Astrocyte of the hippocampus (primary cell): ENCODE measurements around the gene CORO2B.

Experiments used
- DNase-seq: peaks from one replicate; pipeline ENCODE4 v3.0.0; 2011; ENCODE audit warnings: low read depth, low spot score

Gene CORO2B

DNA sequence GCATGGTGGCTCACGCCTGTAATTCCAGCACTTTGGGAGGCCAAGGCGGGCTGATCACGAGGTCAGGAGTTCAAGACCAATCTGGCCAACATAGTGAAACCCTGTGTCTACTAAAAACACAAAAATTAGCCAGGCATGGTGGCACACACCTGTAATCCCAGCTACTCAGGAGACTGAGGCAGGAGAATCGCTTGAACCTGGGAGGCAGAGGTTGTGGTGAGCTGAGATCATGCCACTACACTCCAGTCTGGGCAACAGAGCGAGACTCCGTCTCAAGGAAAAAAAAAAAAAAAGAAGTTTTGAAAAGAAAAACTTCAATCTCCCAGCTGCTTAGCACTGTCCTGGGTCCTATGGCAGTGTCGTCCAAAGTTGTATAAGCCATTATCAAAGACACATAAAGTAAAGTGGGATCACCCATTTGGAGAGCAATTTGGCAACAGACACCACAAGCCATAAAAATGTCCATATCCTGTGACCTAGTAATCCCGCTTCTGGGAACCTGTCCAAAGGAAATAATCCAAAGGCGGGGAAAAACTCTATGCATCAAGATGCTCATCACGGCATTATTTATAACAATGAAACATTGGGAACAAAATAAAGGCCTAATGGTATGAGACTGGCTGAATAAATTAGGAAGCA, 26.2 kb downstream of the CORO2B start:
- DNase-seq: peak; percentile 87

DNA sequence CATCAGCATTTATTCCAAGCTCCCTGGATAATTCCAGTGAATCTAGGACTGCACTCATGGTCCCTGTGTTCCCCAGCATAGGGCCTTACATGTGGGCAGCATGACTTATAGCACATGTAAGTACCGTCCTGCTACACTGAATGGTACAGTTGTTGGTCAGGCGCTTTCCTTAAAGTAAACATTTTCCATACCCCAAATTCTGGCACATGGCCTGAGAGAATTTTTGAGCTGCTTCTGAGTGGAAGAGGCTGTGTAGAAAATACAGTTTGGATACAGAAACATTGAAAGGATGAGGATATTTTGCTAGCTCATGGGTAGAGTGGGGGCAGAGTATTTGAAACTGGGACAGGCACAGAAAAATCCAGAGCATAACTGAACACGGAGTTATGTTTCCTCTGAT, 27.6 kb downstream of the CORO2B start:
- DNase-seq: no peak

DNA sequence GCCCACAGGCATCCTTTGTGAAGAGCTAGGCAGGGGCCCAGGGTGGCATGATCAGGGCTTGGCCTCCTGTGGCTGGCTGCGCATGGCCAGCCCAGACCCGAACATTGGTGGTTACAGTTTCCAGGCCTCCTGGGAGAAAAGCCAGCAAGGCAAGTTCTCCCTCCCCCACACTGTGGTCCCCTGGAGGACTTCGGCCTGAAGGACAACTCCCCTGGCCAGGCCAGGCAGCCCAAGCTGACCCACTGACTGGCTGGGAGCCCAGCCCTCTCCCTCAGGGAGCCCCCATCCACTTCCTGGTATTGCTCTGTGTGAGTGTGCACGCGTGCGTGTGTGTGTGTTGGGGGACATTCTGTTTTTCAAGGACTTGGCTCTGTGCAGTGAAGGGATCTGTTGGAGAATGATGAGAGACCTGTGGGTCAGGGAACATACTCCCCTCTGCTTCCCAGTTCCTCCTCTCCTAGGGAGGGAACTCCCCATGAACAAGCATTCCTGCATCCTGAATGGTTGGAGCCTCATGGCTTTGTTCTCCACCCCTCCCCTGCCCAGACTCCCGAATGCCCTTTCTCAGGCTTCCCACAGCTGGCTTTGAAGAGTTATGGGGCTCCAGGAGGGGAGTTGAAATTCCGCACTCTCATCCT, 29.5 kb downstream of the CORO2B start:
- peak; percentile 77 for DNase-seq

DNA sequence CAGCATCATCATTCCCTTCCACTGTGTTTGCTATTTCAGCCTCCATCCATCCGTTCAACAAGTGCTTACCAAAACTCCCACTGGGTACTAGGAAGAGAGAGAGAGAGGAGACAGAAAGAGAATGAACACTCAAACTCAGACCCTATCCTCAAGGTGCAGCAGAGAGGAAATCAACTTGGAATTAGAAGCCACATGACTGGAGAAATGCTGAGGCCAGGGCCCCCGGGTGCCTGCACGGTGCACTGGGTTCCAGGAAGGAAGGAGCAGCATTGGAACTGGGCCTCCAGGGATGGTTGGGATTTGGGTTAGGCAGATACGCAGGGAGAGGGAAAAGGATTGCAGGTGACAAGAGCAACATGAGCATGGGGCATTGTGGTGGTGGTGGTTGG, 30.0 kb downstream of the CORO2B start:
- DNase-seq: no peak

DNA sequence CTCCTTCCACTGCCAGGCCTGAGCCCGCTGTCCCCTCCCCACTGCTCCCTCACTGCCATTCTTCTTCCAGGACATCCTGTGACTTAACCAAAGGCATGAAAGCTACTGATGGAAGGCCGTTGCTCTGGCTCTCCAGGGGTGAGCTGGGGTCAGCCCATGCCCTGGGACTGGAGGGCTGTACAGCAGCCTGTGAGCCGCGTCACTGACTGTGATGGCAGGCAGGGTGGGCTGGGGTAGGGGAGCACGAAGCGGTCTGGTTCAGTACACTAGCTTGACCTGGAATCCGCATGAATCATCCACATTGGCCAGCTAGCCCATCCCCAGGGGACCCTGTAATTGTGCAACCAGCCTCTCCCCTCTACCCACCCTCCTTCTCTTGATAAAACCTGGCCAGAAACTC, 30.8 kb downstream of the CORO2B start:
- no peak for DNase-seq

DNA sequence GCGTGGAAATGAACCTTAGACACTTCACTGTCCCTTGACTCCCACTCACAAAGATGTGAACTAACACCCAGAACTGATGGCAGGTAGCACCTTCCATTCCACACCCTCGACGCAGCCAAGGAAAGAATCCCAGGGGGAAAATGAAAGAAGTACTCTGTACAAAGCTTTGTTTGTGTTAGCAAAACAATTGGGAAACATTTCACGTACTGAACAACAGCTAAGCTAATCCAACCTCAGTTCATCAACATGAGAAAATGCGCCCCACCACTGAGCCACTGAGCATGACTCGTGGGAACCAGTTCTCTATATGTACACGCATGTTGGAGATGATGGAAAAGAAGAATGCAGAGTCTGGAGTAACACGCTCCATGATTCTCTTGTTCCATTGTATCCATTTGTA, 32.0 kb downstream of the CORO2B start:
- peak; percentile 48 for DNase-seq

DNA sequence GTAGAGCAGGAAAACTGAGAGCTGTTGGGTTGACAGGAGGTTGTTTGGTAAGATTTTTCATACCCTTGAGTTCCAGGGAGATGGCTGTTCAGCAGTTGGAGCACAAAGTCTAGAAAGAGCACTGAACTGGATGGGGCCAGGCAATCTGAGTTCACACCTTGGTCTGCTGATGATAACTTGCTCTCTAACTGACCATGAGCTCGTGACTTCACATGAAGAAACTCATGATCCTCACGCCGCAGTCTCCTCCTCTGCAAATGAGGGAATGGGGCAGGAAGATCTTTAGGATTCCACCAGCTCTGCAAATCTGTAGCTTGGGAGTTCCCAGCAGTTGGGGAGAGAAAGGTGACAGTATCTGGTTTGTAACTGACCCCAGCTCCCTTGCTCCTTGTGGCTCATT, 33.7 kb downstream of the CORO2B start:
- DNase-seq: no peak

DNA sequence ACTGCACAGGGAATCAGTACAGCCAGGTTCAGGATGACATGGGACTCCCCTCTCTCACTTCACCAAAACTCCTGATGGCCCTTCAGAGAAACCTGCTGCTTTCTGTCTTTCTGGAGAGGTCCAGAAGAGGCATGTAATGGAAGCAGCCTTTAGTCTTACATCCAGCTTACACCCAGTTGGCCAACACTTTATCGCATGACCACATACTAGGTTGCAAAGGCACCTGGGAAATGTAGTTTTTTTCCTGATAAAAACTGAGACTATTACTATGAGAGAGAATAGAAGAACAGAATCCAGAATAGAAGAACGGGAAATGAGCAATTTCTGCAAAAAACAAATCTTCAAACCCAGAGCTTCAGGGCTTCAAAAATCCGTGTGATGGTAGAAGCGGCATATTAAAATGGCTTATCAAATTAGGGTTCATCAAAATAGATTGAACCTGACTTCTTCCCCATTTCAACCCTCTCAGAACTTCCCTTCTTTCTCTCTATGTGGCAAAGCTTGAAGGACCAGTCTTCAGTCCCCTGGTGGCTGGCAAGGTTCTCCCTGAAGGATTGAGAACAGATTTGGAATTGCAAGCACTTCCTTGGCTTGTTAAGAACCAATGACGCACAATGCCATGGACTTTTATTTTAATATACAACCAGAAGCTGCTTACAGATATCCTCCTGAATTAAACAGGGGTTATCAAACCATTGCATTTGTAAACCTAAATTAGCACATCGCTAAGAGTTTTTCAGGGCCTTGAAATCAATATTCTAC, 34.4 kb downstream of the CORO2B start:
- no peak for DNase-seq

DNA sequence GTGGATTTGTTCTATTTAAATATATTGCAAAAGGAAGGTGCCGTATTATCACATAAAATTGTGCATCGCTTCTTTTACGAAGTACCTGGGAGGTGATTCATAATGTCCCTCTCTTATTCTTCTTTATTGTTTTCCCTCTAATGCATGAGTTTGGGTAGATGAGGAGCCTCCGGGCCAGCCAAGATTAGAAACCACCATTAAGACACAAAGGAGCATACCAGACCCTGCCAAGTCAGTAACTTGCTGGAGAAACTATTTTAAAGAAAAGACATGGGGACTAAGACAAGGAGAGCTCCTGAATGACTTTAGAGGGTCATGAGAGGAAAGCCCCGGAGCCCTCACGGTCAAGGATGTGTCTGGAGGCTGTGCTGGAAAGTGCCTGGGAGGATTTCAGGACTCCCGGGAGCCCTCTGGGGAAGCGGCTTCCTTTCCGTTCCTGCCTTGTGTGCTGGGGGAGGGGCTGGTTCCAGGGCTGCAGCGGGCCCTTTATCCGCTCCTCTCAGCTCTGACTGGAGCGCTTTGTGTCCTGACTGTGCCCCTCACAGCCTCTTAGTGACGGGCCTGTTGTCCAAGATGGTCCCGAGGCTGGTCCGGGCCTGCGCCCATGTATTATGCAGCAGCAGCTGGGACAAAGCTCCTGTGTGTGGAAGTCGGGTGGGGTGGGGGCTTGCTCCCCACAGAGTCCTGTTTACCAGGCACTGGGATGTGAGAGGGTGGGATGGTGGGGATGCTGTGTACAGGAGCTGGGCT, 35.7 kb downstream of the CORO2B start:
- peak; percentile 72 for DNase-seq

DNA sequence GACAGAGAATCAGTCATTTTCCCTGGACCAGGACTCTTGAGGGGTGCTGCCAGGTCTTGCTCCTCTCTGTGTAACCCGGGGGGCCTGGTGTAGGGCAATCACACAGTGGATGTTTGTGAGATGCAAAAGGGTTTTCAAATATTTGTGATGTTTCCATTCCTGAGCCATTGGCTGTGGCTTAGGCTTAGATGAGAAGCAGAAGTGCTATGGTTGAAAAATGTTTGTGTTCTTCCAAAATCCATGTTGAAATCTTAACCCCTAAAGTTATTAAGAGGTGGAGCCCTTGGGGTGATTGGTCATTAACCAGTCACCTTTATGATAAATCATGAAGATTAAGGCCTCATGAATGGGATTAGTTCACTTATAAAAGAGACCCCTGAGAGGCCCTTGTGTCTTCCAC, 36.5 kb downstream of the CORO2B start:
- no peak for DNase-seq

DNA sequence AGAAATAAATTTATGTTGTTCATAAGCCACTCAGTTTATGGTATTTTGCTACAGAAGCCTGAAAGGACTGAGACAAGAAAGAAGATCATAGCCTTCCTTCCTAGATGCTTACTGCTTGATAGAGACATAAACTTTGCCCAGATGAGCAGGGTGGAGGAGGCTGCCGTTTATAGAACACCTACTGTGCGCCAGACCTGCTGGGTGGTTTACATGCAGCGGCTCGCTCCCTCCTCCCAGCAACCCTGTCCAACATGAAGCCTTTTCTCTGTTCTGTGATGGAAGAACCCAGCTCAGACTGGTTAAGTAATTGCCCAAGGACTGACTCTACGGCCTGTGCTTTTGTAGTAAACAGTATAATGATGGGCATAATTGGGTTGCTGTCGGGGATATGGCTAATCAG, 37.0 kb downstream of the CORO2B start:
- DNase-seq: no peak

DNA sequence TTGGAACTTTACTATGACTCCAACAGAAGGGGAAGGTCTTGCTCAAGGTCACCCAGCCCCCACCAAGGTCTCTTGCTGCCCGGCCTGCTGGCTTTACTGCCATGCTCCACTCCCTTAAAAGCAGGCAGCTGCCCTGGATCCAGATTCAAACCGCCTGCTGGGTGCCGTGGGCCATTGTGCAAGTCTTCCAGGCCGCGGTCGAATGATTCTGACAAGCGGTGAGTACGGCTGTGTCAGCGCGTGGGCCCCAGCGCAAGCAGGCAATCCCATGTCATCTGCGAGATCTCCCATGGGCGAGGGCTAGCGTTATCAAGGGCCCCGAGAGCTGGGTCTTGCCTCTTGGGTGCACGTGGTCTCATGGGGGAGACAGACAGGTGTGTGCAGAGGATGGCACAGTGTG, 37.6 kb downstream of the CORO2B start:
- DNase-seq: no peak

DNA sequence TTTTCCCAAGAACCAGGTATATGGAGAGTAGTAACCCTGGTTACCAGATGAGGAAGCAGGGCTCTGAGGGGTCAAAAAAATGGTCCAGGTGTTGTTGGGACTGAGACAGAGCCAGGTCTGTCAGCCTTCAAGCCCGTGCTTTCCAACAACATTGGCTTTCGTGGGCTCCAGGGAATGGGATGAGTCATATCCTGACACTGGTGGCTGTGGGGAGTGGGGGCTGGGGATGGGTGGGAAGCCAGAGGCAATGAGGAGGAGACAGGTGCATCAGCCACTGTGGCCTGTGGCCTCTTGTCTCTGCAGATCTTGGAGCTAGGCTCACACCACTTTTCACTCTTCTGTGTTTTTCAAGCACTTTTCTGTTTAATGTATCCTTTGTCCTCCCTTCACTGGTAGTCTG, 38.2 kb downstream of the CORO2B start:
- DNase-seq: no peak

DNA sequence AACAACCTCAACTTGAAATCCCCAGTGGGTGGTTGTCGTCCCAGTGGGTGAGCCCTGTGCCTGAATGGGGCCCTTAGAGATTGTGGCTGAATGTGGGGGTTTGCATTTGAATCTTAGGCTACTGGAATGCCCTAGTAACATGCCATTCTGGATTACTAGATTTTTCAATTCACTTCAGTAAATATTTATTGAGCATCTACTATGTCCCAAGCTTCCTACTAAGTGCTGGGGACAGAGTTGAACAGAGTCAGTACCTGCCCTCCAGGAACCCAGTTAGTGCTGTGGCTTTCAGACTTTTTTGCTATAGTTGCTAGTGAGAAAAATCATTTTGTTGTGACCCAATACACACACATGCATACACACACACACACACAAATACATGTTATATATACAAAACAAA, 39.0 kb downstream of the CORO2B start:
- DNase-seq: no peak

DNA sequence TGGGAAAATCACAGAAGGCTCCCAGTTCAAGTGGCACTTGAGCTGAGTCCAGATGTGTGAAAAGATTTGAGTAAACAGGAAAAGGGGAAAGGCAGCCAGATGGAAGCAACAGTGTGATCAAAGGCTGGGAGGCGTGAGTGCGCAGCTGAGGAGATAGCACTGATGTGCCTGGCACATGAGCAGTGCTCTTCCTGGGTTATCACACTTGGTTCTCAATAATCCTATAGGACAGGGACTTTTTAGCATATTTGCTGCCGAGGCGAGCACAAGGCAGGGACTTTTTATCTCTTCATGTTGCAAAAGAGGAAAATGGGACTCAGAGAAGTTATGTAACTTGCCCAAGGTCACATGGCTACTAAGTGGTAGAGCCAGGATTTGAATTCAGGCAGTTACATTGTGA, 39.6 kb downstream of the CORO2B start:
- DNase-seq: no peak

DNA sequence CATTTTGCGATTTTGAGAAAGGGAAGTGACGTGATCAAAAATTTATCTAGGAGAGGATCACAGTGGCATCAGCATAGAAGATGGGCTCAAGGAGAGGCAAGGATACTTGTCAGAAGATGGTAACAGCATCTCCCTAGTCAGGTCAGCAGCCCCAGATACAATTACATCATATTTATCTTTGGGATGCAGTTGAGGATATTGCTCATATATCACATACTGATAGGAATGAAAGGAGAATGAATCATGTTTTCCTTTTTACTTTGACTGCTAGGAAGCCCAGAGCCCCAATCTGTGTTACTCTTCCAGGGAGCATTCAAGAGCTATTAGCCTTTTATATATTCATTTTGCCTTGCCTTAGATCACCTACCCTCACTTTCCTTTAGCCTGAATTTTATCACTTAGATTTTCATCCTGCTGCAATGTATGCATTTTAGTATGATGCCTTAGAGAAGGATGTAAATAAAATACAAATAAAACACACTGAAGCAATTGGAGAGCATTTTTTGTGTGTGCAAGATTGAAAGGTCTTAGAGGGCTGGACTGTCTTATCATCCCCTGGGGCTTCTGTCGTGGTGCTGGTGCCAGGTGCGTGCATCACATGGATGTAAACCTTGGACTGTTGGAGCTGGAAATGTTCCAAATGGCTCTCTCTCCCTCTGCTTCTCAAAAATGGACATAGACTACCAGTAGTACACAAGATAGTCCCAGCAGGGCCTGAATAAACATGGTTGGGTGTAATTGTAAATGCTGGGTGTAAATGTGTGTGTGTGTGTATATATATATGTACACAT, 40.3 kb downstream of the CORO2B start:
- no peak for DNase-seq

DNA sequence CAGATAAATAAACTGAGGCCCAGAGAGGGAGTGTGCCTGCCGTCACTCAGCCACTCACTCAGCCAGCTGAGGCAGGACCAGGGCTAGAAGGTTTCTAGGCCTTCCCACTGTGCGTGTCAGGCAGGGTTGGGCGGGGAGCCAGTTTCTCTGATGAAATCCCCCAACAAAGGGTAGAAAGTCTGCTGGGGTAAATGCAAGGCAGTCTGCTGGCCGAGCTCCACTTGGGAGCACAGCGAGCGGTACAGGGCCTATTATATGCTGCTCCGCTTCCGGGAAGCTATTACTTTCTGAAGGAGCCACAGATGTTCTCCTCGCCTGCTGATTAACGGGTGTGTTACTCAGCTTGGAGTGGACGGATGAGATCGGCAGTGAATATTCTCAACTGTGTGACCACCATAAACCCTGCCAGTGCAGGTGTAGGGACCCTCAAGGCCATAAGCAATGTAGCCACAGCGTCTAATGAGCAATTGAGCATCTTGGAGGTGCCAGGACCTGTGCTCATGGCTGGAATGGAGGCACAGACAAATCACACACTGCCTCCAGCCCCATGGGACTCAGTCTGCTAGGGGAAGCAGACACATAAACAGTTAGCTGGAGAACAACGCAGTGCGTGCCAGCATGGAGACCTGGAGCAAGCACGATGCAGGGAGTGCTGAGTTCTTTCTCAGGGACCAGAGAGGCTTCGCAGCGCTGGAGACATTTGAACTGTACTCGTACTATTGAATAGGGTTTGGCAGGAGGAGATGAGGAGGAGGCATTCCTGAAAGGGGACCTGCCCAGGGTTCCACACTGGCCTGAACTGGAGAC, 42.1 kb downstream of the CORO2B start:
- DNase-seq: peak; percentile 98

DNA sequence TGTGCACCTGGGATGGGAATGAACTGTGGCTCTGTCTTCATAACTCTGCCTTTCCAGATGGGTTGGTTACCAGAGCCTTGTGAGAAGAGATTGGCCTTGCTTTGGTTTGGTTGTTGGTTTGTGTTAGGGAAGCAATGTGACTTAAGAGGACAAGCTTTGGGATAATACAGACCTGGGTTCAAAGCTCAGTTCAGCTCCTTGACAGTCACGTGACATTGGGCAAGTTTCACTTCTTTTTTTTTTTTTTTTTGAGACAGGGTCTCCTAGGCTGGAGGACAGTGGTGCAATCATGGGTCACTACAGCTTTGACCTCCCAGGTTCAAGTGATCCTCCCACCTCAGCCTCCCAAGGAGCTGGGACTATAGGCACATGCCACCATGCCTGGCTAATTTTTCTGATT, 42.7 kb downstream of the CORO2B start:
- DNase-seq: no peak

DNA sequence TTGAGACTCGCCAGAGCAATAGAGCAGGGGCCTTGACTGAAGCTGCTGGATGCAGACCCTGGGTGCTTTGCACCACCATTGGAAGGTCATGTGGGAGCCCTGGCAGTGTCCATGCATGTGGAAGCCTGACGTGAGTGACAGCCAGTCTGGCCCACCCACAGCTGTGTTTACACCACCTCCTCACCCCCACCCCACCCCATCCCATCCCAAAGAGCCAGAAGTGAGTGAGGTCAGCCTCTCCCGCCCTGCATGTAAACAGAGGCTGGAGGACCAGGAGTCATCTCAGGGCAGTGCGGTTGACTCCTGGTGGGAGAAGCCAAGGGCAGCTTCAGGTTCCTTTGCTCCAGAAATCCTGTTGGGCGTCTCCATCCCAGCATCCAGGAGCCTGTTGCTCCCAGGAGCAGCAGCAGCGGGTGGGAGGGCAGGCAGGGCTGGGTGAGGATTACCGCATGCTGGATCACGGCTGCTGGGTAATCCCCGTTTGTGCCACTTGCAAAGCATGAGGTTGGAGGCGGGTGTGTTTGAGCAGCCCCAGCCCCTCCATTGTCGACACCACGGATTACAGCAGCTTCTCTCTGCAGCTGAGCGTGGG, 44.6 kb downstream of the CORO2B start:
- DNase-seq: no peak

DNA sequence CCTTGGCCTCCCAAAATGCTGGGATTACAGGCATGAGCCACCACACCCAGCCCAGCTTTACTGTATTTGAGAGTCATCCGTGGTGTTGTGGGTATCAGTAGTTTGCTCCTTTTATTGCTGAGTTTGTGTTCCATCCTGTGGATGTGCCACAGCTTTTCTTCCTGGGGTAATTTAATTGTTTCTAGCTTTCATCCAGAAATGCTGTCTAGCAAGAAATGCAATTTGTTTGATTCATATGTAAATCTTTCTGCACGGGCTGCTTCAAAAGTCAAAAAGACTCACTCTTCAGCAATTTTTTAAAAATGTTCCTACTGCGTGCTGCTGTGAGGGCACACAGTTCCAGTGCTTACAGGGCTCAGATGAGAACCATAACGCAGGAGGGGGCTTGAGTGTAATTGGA, 47.1 kb downstream of the CORO2B start:
- no peak for DNase-seq
